PC-3 (cell line): ENCODE data around the gene FLOT1. TPM values are rescaled to one million over a fixed set of nuclear protein-coding genes. Genes with fewer than 3 reads are reported as not detected.

Experiments
- ATAC-seq: fragments of 200-7000 bp; cut with Tn5 transposase; 2 replicates; pipeline ENCODE4 v1.9.1; 2020; ENCODE audit warnings: mild to moderate bottlenecking, moderate library complexity
- BruUV-seq: library from RNA; stranded (reverse); fragments of 400-500 nt; replicated peaks from 2 replicates; lab custom pipeline; 2021; lab: Mats Ljungman, UMichigan
- CTCF ChIA-PET: fragments of 300-600 bp; sonication (Branson Sonifier 250); formaldehyde crosslinking; loops from one replicate; lab custom pipeline; 2022; ENCODE audit warnings: antibody characterized with exemption; lab: Charles Lee
- POLR2A ChIA-PET: fragments of 300-600 bp; sonication (Branson Sonifier 250); formaldehyde crosslinking; loops from one replicate; lab custom pipeline; 2022; ENCODE audit warnings: antibody characterized with exemption; ENCODE audit not compliant: unreplicated experiment; lab: Charles Lee
- DNase-seq: peaks from one replicate; pipeline ENCODE4 v3.0.0-alpha.2; 2015
- H2AFZ ChIP-seq: fragments of 300-600 bp; sonication (generic); 2 replicates; pipeline ENCODE4 v1.6.0; 2016; ENCODE audit warnings: antibody characterized with exemption, low read length
- H3F3A ChIP-seq: fragments of 300-600 bp; sonication (generic); one replicate; pipeline ENCODE4 v1.6.0; 2017; ENCODE audit warnings: antibody characterized with exemption, low read length, control low read depth, mild to moderate bottlenecking; ENCODE audit not compliant: unreplicated experiment
- H3K27ac ChIP-seq: fragments of 300-600 bp; sonication (generic); 2 replicates; pipeline ENCODE4 v1.5.1; 2016; ENCODE audit warnings: mild to moderate bottlenecking, low read length
- H3K27me3 ChIP-seq: fragments of 300-600 bp; sonication (generic); 2 replicates; pipeline ENCODE4 v1.6.1; 2016; ENCODE audit warnings: low read length, mixed read lengths
- H3K36me3 ChIP-seq: fragments of 300-600 bp; sonication (generic); 2 replicates; pipeline ENCODE4 v1.6.1; 2016; ENCODE audit warnings: low read depth, mixed run types, low read length, mixed read lengths
- H3K4me1 ChIP-seq: fragments of 300-600 bp; sonication (generic); 2 replicates; pipeline ENCODE4 v1.5.1; 2016; ENCODE audit warnings: low read length; ENCODE audit not compliant: insufficient read depth
- H3K4me2 ChIP-seq: fragments of 300-600 bp; sonication (generic); 2 replicates; pipeline ENCODE4 v1.6.0; 2016; ENCODE audit warnings: low read length
- H3K4me3 ChIP-seq: fragments of 300-600 bp; sonication (generic); 2 replicates; pipeline ENCODE4 v1.5.1; 2016; ENCODE audit warnings: mild to moderate bottlenecking, low read length, mixed read lengths
- H3K79me2 ChIP-seq: fragments of 300-600 bp; sonication (generic); 2 replicates; pipeline ENCODE4 v1.6.1; 2017; ENCODE audit warnings: low read length, mixed read lengths
- H3K9ac ChIP-seq: fragments of 300-600 bp; sonication (generic); 2 replicates; pipeline ENCODE4 v1.6.0; 2016; ENCODE audit warnings: mild to moderate bottlenecking, low read length
- H3K9me2 ChIP-seq: fragments of 300-600 bp; sonication (generic); replicated peaks from 2 replicates; pipeline ENCODE4 v1.6.1; 2016; ENCODE audit warnings: mixed run types, low read length, mixed read lengths
- H3K9me3 ChIP-seq: fragments of 300-600 bp; sonication (generic); 2 replicates; pipeline ENCODE4 v1.6.1; 2016; ENCODE audit warnings: low read length, mixed read lengths
- H4K20me1 ChIP-seq: fragments of 300-600 bp; sonication (generic); 2 replicates; pipeline ENCODE4 v1.6.1; 2016; ENCODE audit warnings: low read length, mixed read lengths
- CTCF ChIP-seq: fragments of 300-600 bp; sonication (generic); conservative IDR thresholded peaks from 2 replicates; pipeline ENCODE4 v1.5.1; 2017; ENCODE audit warnings: antibody characterized with exemption, low read depth, mild to moderate bottlenecking, low read length
- EZH2 ChIP-seq: fragments of 300-600 bp; sonication (generic); IDR thresholded peaks from one replicate; pipeline ENCODE4 v1.6.1; 2017; ENCODE audit warnings: antibody characterized with exemption, mild to moderate bottlenecking, low read length; ENCODE audit not compliant: unreplicated experiment
- EZH2phosphoT487 ChIP-seq: fragments of 300-600 bp; sonication (generic); IDR thresholded peaks from 2 replicates; pipeline ENCODE4 v1.6.1; 2018; ENCODE audit warnings: mild to moderate bottlenecking, antibody characterized with exemption, low read length, borderline replicate concordance
- intact Hi-C: fragments of 100-400 bp; cut with micrococcal nuclease; formaldehyde crosslinking; loops from 2 replicates; pipeline ENCODE4 v1.9.0; 2023
- total RNA-seq: library from RNA; depleted of rRNA; stranded (reverse); fragments of >200 nt; gene quantifications from 2 replicates; pipeline ENCODE4 v1.2.3, GENCODE V29; 2014

FLOT1 gene
- total RNA-seq, 1 experiment from 2014 or later = 305 TPM

- ATAC-seq (no peak), DNase-seq (no peak)
- ChIA-PET CTCF (no interaction called here), POLR2A (interaction anchor here (2.7 kb wide), 1 partner anchor 14 kb away, joined by 12 read pairs; no protein-coding TSS in a partner anchor)
- no peak overlapping the region for H3K4me2 ChIP-seq
- no peaks in the 10 kb centered on the region for H4K20me1 ChIP-seq
- peaks cover 14% of the 10 kb centered on the region for H3F3A ChIP-seq
- H3K4me3 ChIP-seq = no peak overlapping the region
- peak overlapping the region; percentile 98 for H3K27ac ChIP-seq
- no peaks in the 10 kb centered on the region for H3K36me3 ChIP-seq
- H3K79me2 ChIP-seq = no peaks in the 10 kb centered on the region
- no peaks in the 10 kb centered on the region for H3K27me3 ChIP-seq
- H3K9me2 ChIP-seq = no peaks in the 10 kb centered on the region
- H3K9me3 ChIP-seq = no peaks in the 10 kb centered on the region
- H2AFZ ChIP-seq = no peak overlapping the region
- H3K9ac ChIP-seq = peak overlapping the region; percentile 90
- no peak for TF ChIP-seq EZH2phosphoT487
- TF ChIP-seq EZH2 = no peak
- no peak for TF ChIP-seq CTCF
- H3K4me1 ChIP-seq = peaks cover 36% of the 10 kb centered on the region
- BruUV-seq = no TSS peak
- intact Hi-C loops = loop anchor here (2.0 kb wide), 1 partner anchor 19 kb away; no protein-coding TSS in a partner anchor
Measured at GRCh38 chr6:30767944-30768301, 25.4 kb upstream of the FLOT1 start.

- Histone ChIP-seq H3K4me1 (peaks cover 36% of the 10 kb centered on the region), H3K27ac (peak overlapping the region; percentile 98), H4K20me1 (no peaks in the 10 kb centered on the region), H3F3A (peaks cover 14% of the 10 kb centered on the region), H3K9me3 (no peaks in the 10 kb centered on the region), H3K27me3 (no peaks in the 10 kb centered on the region), H3K9me2 (no peaks in the 10 kb centered on the region), H3K4me3 (no peak overlapping the region), H3K4me2 (no peak overlapping the region), H2AFZ (no peak overlapping the region), H3K79me2 (no peaks in the 10 kb centered on the region), H3K36me3 (no peaks in the 10 kb centered on the region), H3K9ac (no peak overlapping the region)
- DNase-seq (no peak), ATAC-seq (no peak)
- TF ChIP-seq EZH2 (no peak), CTCF (no peak), EZH2phosphoT487 (no peak)
- ChIA-PET CTCF (no interaction called here), POLR2A (interaction anchor here (0.5 to 1.2 kb wide), 2 partner anchors 12 to 15 kb away, joined by 3 to 4 read pairs; no protein-coding TSS in a partner anchor)
- intact Hi-C loops = no loop called here
- no TSS peak for BruUV-seq
Measured at GRCh38 chr6:30767158-30767943, 24.9 kb upstream of the FLOT1 start.
